Astrocyte (in vitro differentiated cells and primary cell): ENCODE measurements around the gene WWTR1. TPM values are rescaled to one million over a fixed set of nuclear protein-coding genes. Genes with fewer than 3 reads are reported as not detected.

Source experiments
- DNase-seq: peaks from one replicate; pipeline ENCODE4 v3.0.0-alpha.2; 2010; ENCODE audit warnings: low read depth
- FAIRE-seq: peaks from 2 replicates; lab custom pipeline; 2011; peaks lifted over from hg19 to GRCh38; lab: Jason Lieb, UNC
- H2AFZ ChIP-seq: 2 replicates; pipeline ENCODE4 v1.6.0; 2012; ENCODE audit warnings: low read depth, low read length, inconsistent platforms
- H3K27ac ChIP-seq: 2 replicates; pipeline ENCODE4 v1.5.1; 2011; ENCODE audit warnings: low read depth, low read length, inconsistent platforms
- H3K27me3 ChIP-seq: 2 replicates; pipeline ENCODE4 v1.6.0; 2011; ENCODE audit warnings: low read length, inconsistent platforms; ENCODE audit not compliant: insufficient read depth
- H3K36me3 ChIP-seq: 2 replicates; pipeline ENCODE4 v1.5.1; 2011; ENCODE audit warnings: low read length, inconsistent platforms; ENCODE audit not compliant: insufficient read depth
- H3K4me1 ChIP-seq: 2 replicates; pipeline ENCODE4 v1.5.1; 2011; ENCODE audit warnings: low read length, inconsistent platforms; ENCODE audit not compliant: insufficient read depth
- H3K4me2 ChIP-seq: 2 replicates; pipeline ENCODE4 v1.6.0; 2012; ENCODE audit warnings: low read length, inconsistent platforms
- H3K4me3 ChIP-seq: 2 replicates; pipeline ENCODE4 v1.5.1; 2011; ENCODE audit warnings: low read depth, mild to moderate bottlenecking, low read length, inconsistent platforms; ENCODE audit not compliant: insufficient read depth
- H3K79me2 ChIP-seq: 2 replicates; pipeline ENCODE4 v1.6.0; 2012; ENCODE audit warnings: mild to moderate bottlenecking, low read length, inconsistent platforms; ENCODE audit not compliant: insufficient read depth
- H3K9ac ChIP-seq: 2 replicates; pipeline ENCODE4 v1.6.0; 2012; ENCODE audit warnings: mild to moderate bottlenecking, low read length, inconsistent platforms
- H3K9me3 ChIP-seq: 2 replicates; pipeline ENCODE4 v1.5.1; 2012; ENCODE audit warnings: low read depth, mild to moderate bottlenecking, low read length, inconsistent platforms; ENCODE audit not compliant: insufficient read depth
- H4K20me1 ChIP-seq: 2 replicates; pipeline ENCODE4 v1.6.0; 2012; ENCODE audit warnings: low read length, inconsistent platforms; ENCODE audit not compliant: insufficient read depth
- H3K27ac Mint-ChIP-seq: one replicate; pipeline ENCODE4 v1.8.0; 2021; ENCODE audit warnings: mild to moderate bottlenecking, mixed read lengths; ENCODE audit not compliant: unreplicated experiment
- H3K27me3 Mint-ChIP-seq: one replicate; pipeline ENCODE4 v1.8.0; 2021; ENCODE audit warnings: low read depth, mixed read lengths; ENCODE audit not compliant: unreplicated experiment
- H3K36me3 Mint-ChIP-seq: one replicate; pipeline ENCODE4 v1.8.0; 2021; ENCODE audit warnings: low read depth, mixed read lengths; ENCODE audit not compliant: unreplicated experiment
- H3K4me1 Mint-ChIP-seq: one replicate; pipeline ENCODE4 v1.8.0; 2021; ENCODE audit warnings: low read depth, mixed read lengths; ENCODE audit not compliant: unreplicated experiment
- H3K4me3 Mint-ChIP-seq: one replicate; pipeline ENCODE4 v1.8.0; 2021; ENCODE audit warnings: mild to moderate bottlenecking, moderate library complexity, mixed read lengths; ENCODE audit not compliant: unreplicated experiment
- H3K9me3 Mint-ChIP-seq: one replicate; pipeline ENCODE4 v1.8.0; 2021; ENCODE audit warnings: mild to moderate bottlenecking, mixed read lengths; ENCODE audit not compliant: unreplicated experiment
- CTCF ChIP-seq: IDR thresholded peaks from 2 replicates; pipeline ENCODE4 v1.5.1; 2011; ENCODE audit warnings: low read depth, mild to moderate bottlenecking, inconsistent platforms, low read length, moderate library complexity; ENCODE audit not compliant: insufficient read depth
- EZH2 ChIP-seq: IDR thresholded peaks from 2 replicates; pipeline ENCODE4 v1.6.1; 2012; ENCODE audit warnings: mild to moderate bottlenecking, low read length, inconsistent platforms; ENCODE audit not compliant: insufficient read depth
- total RNA-seq: library from RNA; stranded (reverse); gene quantifications from 2 replicates; pipeline ENCODE4 v1.2.1, GENCODE V29; 2021

Gene WWTR1
- total RNA-seq, 1 donor from 2014 or later = 94.3 TPM

- FAIRE-seq (no peak), DNase-seq (no peak)
- H3K27me3 Mint-ChIP-seq = no peaks in the 10 kb centered on the region
- TF ChIP-seq EZH2 (no peak), CTCF (no peak)
- peaks cover 5% of the 10 kb centered on the region for H3K36me3 ChIP-seq
- peaks cover 5% of the 10 kb centered on the region for H3K36me3 Mint-ChIP-seq
- peak overlapping the region; percentile 38 for H3K4me2 ChIP-seq
- peaks cover 92% of the 10 kb centered on the region for H3K79me2 ChIP-seq
- no peak overlapping the region for H2AFZ ChIP-seq
- peak overlapping the region; percentile 41 for H3K27ac ChIP-seq
- peaks cover 39% of the 10 kb centered on the region for H3K4me1 Mint-ChIP-seq
- peak overlapping the region; percentile 79 for H3K27ac Mint-ChIP-seq
- H3K4me1 ChIP-seq = peaks cover 49% of the 10 kb centered on the region
- H3K9ac ChIP-seq = peak overlapping the region; percentile 42
- no peak overlapping the region for H3K4me3 Mint-ChIP-seq
- peaks cover 15% of the 10 kb centered on the region for H4K20me1 ChIP-seq
- no peaks in the 10 kb centered on the region for H3K9me3 Mint-ChIP-seq
- no peak overlapping the region for H3K4me3 ChIP-seq
- no peaks in the 10 kb centered on the region for H3K9me3 ChIP-seq
- H3K27me3 ChIP-seq = no peaks in the 10 kb centered on the region
These were observed 48.2 kb downstream of the WWTR1 start for GRCh38 chr3:149609595-149609994.

GRCh38 chr3:149608987-149609386 is 48.8 kb downstream of the WWTR1 start:
- FAIRE-seq (no peak), DNase-seq (no peak)
- H4K20me1 ChIP-seq = peaks cover 11% of the 10 kb centered on the region
- Mint-ChIP-seq H3K4me3 (no peak overlapping the region), H3K4me1 (peaks cover 45% of the 10 kb centered on the region), H3K27ac (no peak overlapping the region), H3K9me3 (no peaks in the 10 kb centered on the region), H3K36me3 (peaks cover 5% of the 10 kb centered on the region), H3K27me3 (no peaks in the 10 kb centered on the region)
- H3K27me3 ChIP-seq = no peaks in the 10 kb centered on the region
- peaks cover 92% of the 10 kb centered on the region for H3K79me2 ChIP-seq
- peak overlapping the region; percentile 41 for H3K27ac ChIP-seq
- TF ChIP-seq CTCF (no peak), EZH2 (no peak)
- H3K9ac ChIP-seq = no peak overlapping the region
- H3K4me1 ChIP-seq = peaks cover 55% of the 10 kb centered on the region
- H3K36me3 ChIP-seq = peaks cover 5% of the 10 kb centered on the region
- H3K9me3 ChIP-seq = no peaks in the 10 kb centered on the region
- H2AFZ ChIP-seq = no peak overlapping the region
- no peak overlapping the region for H3K4me2 ChIP-seq
- no peak overlapping the region for H3K4me3 ChIP-seq

GRCh38 chr3:149605902-149606301 is 51.9 kb downstream of the WWTR1 start:
- H3K27ac ChIP-seq = peak overlapping the region; percentile 79
- H3K4me1 ChIP-seq = peaks cover 63% of the 10 kb centered on the region
- H3K27me3 ChIP-seq = no peaks in the 10 kb centered on the region
- DNase-seq (peak; percentile 71), FAIRE-seq (no peak)
- H3K9me3 ChIP-seq = no peaks in the 10 kb centered on the region
- no peaks in the 10 kb centered on the region for H4K20me1 ChIP-seq
- H3K4me2 ChIP-seq = peak overlapping the region; percentile 17
- no peaks in the 10 kb centered on the region for H3K9me3 Mint-ChIP-seq
- no peak overlapping the region for H2AFZ ChIP-seq
- peaks cover 63% of the 10 kb centered on the region for H3K4me1 Mint-ChIP-seq
- H3K4me3 Mint-ChIP-seq = no peak overlapping the region
- no peak overlapping the region for H3K9ac ChIP-seq
- H3K36me3 Mint-ChIP-seq = no peaks in the 10 kb centered on the region
- no peak overlapping the region for H3K4me3 ChIP-seq
- H3K36me3 ChIP-seq = peaks cover 2% of the 10 kb centered on the region
- no peak for TF ChIP-seq EZH2
- peak overlapping the region; percentile 99 for H3K27ac Mint-ChIP-seq
- H3K27me3 Mint-ChIP-seq = no peaks in the 10 kb centered on the region
- H3K79me2 ChIP-seq = peaks cover 90% of the 10 kb centered on the region
